Measurements from ENCODE around the gene PRPS1. TPM values are rescaled to one million over a fixed set of nuclear protein-coding genes. Genes with fewer than 3 reads are reported as not detected.
"Not testable (repeated sequence)": the region's sequence is repeated elsewhere in the genome, so short reads cannot be mapped to it uniquely, and the experiment has no call there.

Gene PRPS1
- total and polyA plus RNA-seq, 4 donors, result 11.7 to 42.0 (median 33.0) TPM

DNA sequence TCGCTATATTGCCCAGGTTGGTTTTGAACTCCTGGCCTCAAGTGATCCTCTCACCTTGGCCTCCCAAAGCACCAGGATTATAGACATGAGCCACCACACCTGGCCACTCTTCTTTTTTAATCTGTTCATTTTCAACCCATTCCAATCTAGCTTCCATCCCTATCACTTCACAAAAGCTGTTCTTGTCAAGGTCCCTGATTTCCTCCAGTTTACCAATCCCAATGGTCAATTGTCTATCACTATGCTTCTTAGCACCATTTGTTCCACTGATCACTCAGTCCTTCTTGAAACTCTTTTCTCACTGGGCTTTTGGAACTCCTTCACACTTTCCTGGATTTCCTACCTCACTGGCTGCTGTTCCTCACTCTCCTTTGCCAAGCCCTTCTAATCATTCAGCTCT lies 38.6 kb downstream of the PRPS1 start:
- Histone ChIP-seq H3K4me3 (no peak overlapping the region), H3K27ac (ENCODE audit: low read depth in 1 of 2, low read length in 1 of 2) (no peak overlapping the region), H3K4me1 (ENCODE audit: control insufficient read depth in 5 of 5, insufficient read depth in 5 of 5, low read length in 5 of 5) (peaks cover 0 to 3% (median 0%) of the 10 kb centered on the region in 5 donors), H3K9ac (ENCODE audit: insufficient read depth in 1 of 2, low read length in 2 of 2) (no peak overlapping the region), H3K27me3 (ENCODE audit: control insufficient read depth in 3 of 3, insufficient read depth in 3 of 3, low read length in 2 of 3) (peaks cover 0 to 2% (median 0%) of the 10 kb centered on the region in 3 donors), H3K9me3 (ENCODE audit: control insufficient read depth in 4 of 4, insufficient read depth in 3 of 4, low read length in 3 of 4) (no peaks in the 10 kb centered on the region), H3K36me3 (ENCODE audit: control insufficient read depth in 4 of 4, insufficient read depth in 4 of 4, low read length in 4 of 4) (no peaks in the 10 kb centered on the region)
- WGBS, 2 donors, result 75 to 100% methylated on average over 1 of the region's 1 CpG
- ATAC-seq (ENCODE audit: insufficient read depth, low FRiP score) (no peak), DNase-seq (no peak)
- TF ChIP-seq, protein P1, sequence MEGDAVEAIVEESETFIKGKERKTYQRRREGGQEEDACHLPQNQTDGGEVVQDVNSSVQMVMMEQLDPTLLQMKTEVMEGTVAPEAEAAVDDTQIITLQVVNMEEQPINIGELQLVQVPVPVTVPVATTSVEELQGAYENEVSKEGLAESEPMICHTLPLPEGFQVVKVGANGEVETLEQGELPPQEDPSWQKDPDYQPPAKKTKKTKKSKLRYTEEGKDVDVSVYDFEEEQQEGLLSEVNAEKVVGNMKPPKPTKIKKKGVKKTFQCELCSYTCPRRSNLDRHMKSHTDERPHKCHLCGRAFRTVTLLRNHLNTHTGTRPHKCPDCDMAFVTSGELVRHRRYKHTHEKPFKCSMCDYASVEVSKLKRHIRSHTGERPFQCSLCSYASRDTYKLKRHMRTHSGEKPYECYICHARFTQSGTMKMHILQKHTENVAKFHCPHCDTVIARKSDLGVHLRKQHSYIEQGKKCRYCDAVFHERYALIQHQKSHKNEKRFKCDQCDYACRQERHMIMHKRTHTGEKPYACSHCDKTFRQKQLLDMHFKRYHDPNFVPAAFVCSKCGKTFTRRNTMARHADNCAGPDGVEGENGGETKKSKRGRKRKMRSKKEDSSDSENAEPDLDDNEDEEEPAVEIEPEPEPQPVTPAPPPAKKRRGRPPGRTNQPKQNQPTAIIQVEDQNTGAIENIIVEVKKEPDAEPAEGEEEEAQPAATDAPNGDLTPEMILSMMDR (IDR thresholded peaks at IDR 0.05; ENCODE audit: control extremely low read depth, extremely low read depth), result no peak

DNA sequence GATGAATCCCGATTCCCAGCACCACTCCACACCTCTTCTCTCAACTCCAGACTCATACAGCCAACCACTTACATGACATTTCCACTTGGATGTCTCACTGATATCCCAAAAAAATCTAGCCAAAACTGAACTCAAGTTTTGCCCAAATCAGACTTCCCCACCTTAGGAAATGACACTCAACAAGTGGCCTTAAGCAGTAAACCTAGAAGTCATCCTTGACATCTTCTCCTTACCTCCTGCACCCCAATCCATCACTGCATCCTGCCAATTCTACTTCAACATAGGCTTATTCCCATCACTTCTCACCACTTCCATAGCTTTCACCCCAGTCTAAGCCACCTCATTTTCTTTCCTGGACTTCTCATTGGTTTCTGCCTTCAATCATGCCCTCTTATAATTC lies 39.1 kb downstream of the PRPS1 start:
- H3K4me3 ChIP-seq, result no peak overlapping the region
- no peak for DNase-seq
- H3K27ac ChIP-seq (ENCODE audit: low read depth in 1 of 2, low read length in 1 of 2), result no peak overlapping the region
- H3K27me3 ChIP-seq (ENCODE audit: control insufficient read depth in 3 of 3, insufficient read depth in 3 of 3, low read length in 2 of 3), result no peaks in the 10 kb centered on the region
- no peaks in the 10 kb centered on the region for H3K9me3 ChIP-seq (ENCODE audit: control insufficient read depth in 4 of 4, insufficient read depth in 3 of 4, low read length in 3 of 4)
- no peak overlapping the region for H3K9ac ChIP-seq (ENCODE audit: insufficient read depth in 1 of 2, low read length in 2 of 2)
- no peak for ATAC-seq (ENCODE audit: insufficient read depth, low FRiP score)
- WGBS, 2 donors, result 58 to 100% methylated on average over 1 of the region's 1 CpG
- no peaks in the 10 kb centered on the region for H3K36me3 ChIP-seq (ENCODE audit: control insufficient read depth in 4 of 4, insufficient read depth in 4 of 4, low read length in 4 of 4)
- TF ChIP-seq, protein P1 (IDR thresholded peaks at IDR 0.05; ENCODE audit: control extremely low read depth, extremely low read depth), result no peak
- peaks cover 0 to 3% (median 0%) of the 10 kb centered on the region in 5 donors for H3K4me1 ChIP-seq (ENCODE audit: control insufficient read depth in 5 of 5, insufficient read depth in 5 of 5, low read length in 5 of 5)

DNA sequence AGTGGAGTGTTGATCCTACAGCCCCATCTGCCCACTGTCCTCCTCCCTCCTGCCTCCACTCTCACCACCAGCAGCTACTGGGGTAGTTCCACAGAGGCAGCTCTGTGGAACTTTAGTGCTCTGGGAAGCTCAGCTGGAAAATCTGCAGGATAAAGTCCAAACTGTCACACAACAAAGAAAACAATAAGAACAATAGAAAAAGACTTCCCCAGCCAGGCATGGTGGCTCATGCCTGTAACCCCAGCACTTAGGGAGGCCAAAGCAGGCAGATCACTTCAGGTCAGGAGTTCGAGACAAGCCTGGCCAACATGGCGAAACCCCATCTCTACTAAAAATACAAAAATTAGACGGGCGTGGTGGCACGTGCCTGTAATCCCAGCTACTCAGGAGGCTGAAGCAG lies 40.4 kb downstream of the PRPS1 start:
- 85 to 96% methylated on average over 5 of the region's 5 CpGs for WGBS, 2 donors
- not testable (repeated sequence) for DNase-seq; H3K9me3 ChIP-seq (ENCODE audit: control insufficient read depth in 4 of 4, insufficient read depth in 3 of 4, low read length in 3 of 4)

DNA sequence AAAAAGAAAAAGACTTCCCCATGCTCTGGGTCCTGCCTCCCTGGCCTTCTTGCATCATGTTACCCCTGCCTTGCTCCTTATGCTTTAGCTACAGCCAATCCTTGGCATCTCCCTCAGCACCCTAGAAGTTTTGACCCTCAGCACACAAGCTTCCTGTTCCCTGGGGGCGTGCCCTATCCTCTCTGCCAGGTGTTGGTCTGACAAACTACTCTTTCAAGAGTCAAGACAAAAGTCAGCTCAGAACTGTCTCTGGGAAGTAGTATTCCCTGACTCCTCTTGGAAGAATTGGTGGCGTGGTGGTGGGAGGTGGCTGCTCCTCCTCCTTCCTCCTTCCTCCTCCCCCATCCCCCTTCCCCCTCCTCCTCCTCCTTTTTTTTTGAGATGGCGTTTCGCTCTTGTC lies 41.0 kb downstream of the PRPS1 start:
- H3K27me3 ChIP-seq (ENCODE audit: control insufficient read depth in 3 of 3, insufficient read depth in 3 of 3, low read length in 2 of 3), result peaks cover 0 to 9% (median 0%) of the 10 kb centered on the region in 3 donors
- TF ChIP-seq, protein P1 (IDR thresholded peaks at IDR 0.05; ENCODE audit: control extremely low read depth, extremely low read depth), result no peak
- peaks cover 0 to 7% (median 1%) of the 10 kb centered on the region in 5 donors for H3K4me1 ChIP-seq (ENCODE audit: control insufficient read depth in 5 of 5, insufficient read depth in 5 of 5, low read length in 5 of 5)
- H3K27ac ChIP-seq (ENCODE audit: low read depth in 1 of 2, low read length in 1 of 2), result no peak overlapping the region
- no peaks in the 10 kb centered on the region for H3K36me3 ChIP-seq (ENCODE audit: control insufficient read depth in 4 of 4, insufficient read depth in 4 of 4, low read length in 4 of 4)
- WGBS, 2 donors, result 51 to 53% methylated on average over 4 of the region's 4 CpGs
- ATAC-seq (ENCODE audit: insufficient read depth, low FRiP score) (no peak), DNase-seq (no peak)
- H3K9me3 ChIP-seq (ENCODE audit: control insufficient read depth in 4 of 4, insufficient read depth in 3 of 4, low read length in 3 of 4), result no peaks in the 10 kb centered on the region
- no peak overlapping the region for H3K9ac ChIP-seq (ENCODE audit: insufficient read depth in 1 of 2, low read length in 2 of 2)
- no peak overlapping the region for H3K4me3 ChIP-seq

More for the DNA sequence above, 40.4 kb downstream of the PRPS1 start:
- not testable (repeated sequence) for H3K27ac ChIP-seq (ENCODE audit: low read depth in 1 of 2, low read length in 1 of 2); ATAC-seq (ENCODE audit: insufficient read depth, low FRiP score); H3K4me1 ChIP-seq (ENCODE audit: control insufficient read depth in 5 of 5, insufficient read depth in 5 of 5, low read length in 5 of 5); H3K36me3 ChIP-seq (ENCODE audit: control insufficient read depth in 4 of 4, insufficient read depth in 4 of 4, low read length in 4 of 4); H3K27me3 ChIP-seq (ENCODE audit: control insufficient read depth in 3 of 3, insufficient read depth in 3 of 3, low read length in 2 of 3); H3K9ac ChIP-seq (ENCODE audit: insufficient read depth in 1 of 2, low read length in 2 of 2); H3K4me3 ChIP-seq
